ENCODE data around the gene BRMS1.
A peak's percentile ranks its signal among the peaks of the same experiment; 100 is the strongest.
"Not testable (repeated sequence)": the region's sequence is repeated elsewhere in the genome, so short reads cannot be mapped to it uniquely, and the experiment has no call there.

BRMS1 gene

DNA sequence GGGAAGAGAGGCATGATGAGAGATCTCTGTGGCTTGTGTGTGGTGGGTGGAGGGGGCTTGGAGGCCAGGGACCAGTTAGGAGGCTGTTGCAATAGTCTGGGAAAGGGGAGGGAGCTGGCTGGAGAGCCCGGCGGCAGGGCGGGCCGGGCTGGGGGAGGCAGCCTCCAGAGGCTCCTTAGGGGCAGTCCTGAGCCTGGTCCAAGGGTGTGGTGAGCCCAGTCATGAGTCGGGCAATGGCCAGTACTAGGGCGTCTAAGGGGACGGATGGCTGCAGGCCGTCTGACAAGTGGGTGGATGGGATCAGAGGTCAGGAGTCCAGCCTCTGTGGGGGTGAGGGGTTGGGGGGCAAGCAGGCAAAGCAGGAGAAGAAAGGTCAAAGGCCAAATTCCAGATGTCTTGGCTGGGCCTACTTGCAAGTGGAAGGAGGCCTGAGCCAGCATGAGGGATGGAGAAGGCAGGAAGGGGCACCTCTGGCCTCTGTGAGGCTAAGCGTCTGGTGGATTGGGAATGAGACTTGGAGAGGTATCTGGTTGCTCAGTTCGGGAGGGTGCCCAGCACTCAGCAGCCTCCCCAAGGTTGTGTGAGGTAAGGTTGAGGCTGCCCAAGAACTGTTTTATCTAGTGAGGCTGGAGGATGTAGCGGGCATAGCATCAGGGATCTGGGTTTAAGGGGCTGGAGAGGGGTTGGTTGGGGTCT is 22.0 kb downstream of the BRMS1 start:
- no peak for DNase-seq (ENCODE audit: low read depth in 2 of 2)

DNA sequence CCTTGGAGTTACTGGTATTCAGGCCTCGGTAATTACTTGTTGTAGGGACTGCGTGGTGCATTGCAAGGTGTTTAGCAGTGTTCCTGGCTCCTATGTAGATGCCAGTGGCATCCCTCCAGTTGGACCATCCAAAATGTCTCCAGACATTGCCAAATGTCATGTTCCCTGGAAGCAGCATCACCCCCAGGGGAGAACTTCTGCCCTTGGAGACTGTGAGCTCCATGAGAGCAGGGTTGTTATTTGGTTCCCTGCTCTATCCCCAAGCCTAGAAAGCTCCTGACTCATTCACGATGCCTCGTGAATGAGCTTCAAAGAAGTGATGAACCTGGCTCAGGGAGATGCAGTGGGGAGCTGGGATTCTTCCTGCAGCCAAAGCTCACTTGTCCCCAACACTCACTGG is 23.3 kb downstream of the BRMS1 start:
- no peak for DNase-seq (ENCODE audit: low read depth in 2 of 2)

DNA sequence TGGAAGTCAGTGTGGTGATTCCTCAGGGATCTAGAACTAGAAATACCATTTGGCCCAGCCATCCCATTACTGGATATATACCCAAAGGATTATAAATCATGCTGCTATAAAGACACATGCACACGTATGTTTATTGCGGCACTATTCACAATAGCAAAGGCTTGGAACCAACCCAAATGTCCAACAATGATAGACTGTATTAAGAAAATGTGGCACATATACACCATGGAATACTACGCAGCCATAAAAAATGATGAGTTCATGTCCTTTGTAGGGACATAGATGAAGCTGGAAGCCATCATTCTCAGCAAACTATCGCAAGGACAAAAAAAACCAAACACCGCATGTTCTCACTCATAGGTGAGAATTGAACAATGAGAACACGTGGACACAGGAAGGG is 24.2 kb downstream of the BRMS1 start:
- DNase-seq (ENCODE audit: low read depth in 2 of 2): not testable (repeated sequence)

DNA sequence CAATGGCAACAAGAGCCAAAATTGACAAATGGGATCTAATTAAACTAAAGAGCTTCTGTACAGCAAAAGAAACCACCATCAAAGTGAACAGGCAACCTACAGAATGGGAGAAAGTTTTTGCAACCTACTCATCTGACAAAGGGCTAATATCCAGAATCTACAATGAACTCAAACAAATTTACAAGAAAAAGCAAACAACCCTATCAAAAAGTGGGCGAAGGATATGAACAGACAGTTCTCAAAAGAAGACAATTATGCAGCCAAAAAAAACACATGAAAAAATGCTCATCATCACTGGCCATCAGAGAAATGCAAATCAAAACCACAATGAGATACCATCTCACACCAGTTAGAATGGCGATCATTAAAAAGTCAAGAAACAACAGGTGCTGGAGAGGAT is 24.6 kb downstream of the BRMS1 start:
- not testable (repeated sequence) for DNase-seq (ENCODE audit: low read depth in 2 of 2)

DNA sequence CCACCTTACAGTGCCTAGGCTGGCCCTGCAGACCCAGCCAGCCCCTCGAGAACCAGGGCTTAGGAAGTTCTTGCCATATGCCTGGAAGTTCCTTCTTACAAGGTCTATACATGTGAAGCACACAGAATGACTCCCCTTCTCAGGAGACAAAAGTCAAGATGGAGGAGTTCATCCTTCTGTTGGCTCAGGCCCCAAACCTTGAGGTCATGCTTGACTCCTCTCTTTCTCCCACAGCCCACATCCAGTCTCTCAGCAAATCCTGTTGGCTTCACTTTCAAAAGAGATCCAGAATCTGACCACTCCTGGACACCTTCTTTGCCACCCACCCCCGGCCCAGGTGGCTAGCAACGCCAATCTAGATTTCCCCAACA is 26.3 kb downstream of the BRMS1 start:
- no peak for DNase-seq (ENCODE audit: low read depth in 2 of 2)

DNA sequence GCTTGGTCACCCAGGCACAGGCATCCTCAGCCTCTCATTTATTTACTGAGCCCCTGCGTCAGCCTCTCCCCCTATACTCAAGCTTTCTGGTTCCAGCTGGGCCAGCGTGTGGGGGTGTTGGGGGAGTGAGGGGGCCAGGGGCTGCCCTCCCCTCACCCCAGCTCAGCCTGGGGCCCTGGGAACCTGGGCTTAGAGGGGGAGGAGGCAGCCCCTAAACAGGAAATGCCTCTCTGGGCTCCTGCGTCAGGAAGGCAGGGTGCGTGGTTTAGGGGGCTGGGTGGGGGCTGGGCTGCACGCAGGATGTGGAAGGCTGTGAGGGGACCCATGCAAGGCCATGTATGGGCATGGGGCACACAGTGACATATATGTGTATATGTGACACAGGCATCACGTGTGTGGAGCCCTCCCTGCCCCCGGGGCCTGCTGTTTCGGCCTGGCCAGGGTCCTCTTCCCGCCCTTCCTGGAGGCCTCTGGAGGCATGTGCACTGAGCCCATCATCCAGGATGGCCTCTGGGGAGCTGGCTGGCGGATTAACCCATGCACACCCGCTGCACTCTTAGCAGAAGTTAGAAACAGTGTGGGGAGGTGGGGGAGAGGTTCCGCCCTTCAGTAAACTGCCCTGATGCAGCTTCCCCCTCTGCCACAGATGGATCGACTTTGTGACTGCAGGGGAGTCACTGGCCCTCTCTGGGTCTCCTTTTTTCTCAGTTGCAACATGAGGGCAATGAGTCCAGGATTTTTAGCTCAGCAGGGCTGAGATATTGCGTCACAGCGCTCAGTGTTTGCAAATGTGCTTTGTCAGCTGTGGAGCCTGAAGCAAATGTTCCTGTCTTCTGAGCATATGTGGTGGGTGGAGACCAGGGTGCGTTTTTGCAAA is 26.9 kb downstream of the BRMS1 start:
- DNase-seq (ENCODE audit: low read depth in 2 of 2): peak in 1 of 2 donors; percentile 56

DNA sequence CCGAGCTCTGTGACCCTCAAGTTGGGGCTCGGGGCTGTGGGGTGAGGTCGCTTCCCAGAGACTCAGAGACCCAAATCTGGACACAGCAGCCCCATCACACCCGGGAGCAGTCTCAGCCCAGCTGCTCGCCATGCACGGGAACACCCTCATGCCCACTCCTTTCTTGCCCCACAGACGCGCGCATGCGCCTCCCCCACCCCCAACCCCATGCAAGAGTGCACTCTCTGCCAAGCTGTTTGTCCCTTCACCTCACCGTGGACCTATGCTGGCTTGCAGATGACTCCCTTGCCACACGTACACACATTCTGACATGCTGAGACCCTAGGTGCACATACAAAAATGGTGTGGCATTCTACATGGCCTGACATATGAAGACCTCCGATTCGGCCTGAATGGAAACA is 27.6 kb downstream of the BRMS1 start:
- peak in 1 of 2 donors; percentile 44 for DNase-seq (ENCODE audit: low read depth in 2 of 2)

DNA sequence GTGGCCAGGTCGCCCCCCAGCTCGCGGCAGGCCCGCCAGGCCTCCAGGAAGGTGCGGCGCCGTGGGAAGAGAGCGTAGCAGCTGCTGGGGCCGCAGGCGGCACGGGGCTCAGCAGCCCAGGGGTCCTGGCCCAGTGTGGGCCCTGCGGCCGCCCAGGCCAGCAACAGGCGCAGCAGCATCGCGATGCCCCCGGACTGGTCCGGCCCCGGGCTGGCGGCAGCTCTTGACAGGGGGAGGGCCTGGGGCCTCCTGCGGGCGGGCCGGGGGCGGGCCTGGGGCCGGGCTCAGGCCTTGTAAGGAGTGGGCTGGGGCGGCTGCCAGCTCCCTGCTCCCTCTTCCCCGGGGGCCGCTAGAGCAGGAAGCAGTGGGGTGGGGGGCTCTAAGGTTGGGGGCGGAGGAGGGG is 28.1 kb downstream of the BRMS1 start, which contains the start of gene CD248:
Gene CD248, minus strand, starts transcription at position 196 of the 403 bp plus-strand sequence. Its CDS starts 17 bp downstream, at position 179.
- no peak for DNase-seq (ENCODE audit: low read depth in 2 of 2)

DNA sequence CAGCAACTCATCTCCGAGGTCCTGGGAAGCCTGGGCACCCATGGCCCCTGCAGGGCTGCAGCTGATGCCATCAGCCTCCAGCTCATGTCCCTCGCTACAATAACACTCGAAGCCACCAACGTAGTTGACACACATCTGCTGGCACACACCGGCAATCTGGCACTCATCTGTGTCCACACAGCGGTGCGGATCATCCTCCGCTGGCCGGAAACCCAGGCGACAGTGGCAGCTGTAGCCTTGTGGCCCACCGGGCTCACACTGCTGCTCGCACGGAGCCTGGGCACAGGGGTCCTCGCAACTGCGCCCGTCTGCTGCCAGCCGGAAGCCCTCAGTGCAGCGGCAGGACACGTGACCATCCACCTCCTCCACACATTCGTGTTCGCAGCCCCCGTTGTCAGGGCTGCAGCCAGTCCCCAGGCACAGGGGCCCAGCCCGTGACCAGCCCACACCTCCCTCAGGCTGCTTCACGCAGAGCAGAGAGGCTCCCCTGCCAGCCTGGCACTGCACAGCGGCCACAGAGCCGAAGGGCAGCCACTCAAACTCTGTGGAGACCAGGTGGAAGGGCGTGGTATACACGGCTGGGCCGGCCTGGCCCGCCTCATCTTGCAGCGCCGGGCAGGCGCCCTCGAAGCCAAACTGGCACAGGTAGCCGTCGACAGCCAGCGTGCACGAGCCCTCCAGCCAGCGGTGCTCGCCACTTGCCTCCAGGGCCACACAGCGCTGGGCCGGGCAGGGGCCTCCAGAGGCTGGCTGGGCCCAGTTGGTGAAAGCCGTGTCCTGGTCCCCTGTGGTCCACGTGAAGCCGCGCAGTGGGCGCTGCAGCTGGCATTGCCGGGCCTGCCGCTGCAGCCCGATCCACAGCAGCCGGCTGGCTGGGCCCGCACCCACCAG is 28.7 kb downstream of the BRMS1 start:
- DNase-seq (ENCODE audit: low read depth in 2 of 2): no peak

DNA sequence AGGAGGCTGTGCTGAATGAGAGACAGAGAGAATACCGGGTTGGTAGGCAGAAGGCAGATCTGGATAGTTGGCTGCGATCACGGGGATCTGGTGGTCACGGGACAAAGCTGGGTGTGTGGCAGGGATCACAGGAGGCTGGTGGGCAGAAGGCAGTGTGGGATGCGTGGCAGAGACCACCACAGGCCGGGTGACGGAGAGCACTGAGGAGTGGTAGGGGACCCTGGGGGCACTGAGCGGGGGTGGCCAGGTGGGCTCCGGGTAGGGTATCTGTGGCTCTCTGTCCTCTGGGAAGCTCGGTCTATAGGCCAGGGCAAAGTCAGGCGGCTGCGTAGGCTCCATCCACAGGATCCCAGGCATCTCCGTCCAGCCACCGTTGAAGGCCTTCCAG is 29.4 kb downstream of the BRMS1 start:
- DNase-seq (ENCODE audit: low read depth in 2 of 2): no peak

DNA sequence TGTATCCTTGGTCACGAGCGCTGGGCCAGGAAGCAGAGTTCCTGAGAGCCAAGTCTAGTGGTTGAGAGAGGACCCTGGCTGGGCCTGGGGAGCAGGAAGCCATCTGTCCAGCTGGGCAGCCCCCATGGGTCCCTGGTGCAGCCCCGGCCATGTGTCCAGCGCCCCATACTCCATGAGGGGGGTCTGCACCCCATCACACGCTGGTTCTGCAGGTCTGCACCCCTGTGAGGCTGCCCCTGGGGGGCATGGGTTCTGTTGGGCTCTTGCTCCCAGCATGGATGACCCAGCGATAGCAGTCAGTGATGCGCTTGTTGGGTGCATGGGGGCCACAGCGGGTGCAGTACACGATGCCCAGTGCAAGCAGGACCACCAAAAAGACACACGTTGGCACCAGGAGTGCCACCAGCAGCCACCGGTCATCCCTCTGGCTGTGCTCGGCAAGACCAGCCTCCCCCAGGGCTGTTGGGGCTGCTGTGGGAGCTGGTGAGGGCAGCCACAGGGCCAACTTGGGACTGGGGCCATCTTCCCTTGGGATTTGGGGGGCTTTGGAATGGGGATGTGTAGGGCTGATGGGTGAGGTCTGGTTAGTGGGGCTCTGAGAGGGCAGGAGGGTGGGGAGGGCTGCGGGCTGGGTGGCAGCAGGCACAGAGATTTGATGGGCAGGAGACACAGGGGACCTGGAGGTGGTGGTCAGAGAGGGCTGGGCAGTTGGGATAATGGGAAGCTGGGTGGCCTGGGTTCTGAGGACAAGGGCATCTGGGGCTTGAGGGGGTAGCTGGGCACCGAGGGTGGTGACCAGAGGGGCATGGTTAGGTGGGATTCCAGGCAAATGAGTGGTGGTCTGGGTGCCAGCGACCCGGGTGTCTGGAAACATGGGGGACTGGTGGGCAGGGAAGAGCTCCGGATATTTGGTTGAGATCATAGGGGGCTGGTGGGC is 30.1 kb downstream of the BRMS1 start:
- no peak for DNase-seq (ENCODE audit: low read depth in 2 of 2)

DNA sequence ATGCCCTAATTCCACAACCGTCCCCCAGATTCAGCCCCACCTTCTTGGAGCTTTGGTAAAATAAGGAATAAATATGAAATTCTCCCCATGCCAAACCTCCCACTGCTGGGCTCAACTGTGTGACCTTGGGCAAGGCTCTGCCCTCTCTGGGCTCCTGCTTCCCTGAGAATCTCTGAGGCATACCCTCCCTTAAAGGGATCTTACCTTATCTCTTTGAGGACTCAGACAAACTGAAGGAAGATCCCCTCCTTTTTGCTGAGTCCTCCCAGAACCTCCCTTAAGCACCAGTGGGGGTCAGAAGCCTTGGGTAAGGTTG is 30.8 kb downstream of the BRMS1 start:
- DNase-seq (ENCODE audit: low read depth in 2 of 2): no peak

DNA sequence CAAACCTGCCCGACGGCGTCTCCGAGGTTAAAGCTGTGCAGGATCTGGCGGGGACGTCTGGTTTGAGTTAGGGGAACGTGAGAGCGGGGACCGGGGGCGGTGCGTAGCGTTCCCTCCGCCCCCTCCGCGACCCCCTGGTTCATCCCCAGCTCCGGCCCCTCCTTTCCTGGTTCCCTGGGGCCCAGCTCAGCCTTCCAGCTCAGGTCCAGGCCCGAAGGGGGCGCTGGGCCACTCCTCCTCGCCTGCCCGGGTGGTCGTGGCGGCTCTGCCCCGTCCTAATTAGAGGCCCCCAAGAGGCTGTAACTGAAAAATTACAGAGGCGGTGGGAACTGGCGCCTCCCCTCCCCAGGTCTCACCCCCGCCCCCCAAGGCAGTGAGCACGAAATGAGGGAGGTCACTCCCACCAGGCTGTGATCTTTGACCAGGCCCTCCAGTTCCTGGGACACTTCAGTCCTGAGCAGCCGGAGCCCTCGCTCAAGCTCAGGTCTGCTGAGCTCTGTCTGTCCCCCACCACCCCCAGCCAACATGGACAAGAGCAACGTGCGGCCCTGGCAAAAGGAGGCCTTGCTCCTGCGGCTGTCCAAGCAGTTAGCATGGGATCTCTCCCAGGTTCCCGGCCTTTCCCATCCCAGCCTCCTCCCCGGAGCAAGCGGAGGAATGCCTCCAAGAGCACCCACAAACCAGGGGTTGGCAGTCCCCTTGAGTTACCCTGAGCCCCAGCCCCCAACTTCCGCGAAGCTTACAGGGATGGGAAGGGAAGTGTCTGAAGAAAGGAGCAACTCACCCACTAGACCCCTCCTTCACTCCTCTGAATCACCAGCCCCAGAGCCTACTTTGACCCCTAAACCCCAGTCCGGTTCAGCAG is 31.4 kb downstream of the BRMS1 start:
- no peak for DNase-seq (ENCODE audit: low read depth in 2 of 2)

DNA sequence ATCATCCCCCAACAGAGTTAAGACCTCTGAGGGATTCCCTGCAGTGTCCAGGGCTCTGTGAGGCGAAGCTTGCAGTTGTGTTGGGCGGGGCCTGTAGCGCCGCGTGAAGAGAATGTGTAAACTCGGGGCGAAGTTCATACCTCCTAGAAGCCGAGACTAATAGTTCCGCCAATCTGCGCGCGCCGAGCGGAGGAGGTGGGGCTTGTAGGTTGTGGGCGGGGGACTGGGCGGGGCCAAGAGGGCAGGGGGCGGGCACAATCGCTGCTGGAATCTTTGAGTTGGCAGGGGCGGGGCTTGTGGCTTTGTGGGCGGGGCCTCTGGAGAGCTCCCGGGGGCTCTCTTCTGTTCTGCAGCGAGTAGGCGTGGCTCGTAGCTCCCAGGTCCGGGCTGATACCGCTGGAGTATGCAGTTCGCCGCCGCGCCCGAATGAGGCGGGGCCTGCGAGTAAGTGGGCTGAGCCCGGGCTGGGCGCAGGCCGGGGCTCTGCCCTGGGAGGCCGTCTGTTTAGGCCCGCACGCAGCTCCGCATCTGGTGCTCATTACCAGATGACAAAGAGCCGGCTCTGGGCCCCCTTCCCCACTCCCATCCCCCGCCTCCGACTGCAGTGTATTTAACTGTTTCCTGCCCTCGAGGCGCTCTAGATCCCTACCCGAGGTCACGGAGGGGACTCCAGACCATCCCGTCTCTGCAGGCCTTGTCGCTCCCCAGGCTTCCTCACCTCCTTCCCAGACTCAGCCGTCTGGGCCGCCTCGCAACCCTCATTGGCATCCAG is 32.2 kb downstream of the BRMS1 start:
- DNase-seq (ENCODE audit: low read depth in 2 of 2): peak; percentile 90 to 95

DNA sequence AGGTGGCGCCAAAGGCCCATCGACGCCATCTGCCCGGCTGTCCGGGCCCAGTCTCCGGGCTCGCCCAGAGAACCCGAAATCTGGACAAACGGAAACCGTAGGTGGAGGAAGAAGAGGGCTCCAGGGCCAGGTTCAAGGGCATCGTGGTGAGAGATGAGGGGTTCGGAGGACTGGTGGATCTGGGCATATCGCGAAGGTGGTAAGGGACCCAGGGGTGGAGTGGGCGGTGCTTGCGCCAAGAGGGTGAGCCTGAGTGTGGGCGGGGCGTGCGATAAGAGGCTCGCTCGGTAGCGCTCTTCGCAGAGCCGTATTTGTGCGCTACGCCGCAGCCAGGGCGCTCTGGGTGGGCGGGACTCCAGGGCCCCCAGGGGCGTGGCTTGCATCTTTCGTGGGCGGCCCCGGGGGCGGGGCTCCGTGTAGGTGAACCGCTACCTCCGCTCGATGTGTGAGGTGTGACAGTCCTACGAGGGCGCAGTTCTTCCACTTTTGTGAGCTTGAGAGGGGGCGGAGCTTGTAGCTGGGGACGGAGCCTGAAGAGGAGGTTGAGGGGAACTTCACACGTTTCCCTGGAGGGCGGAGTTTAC is 32.8 kb downstream of the BRMS1 start:
- peak; percentile 94 to 96 for DNase-seq (ENCODE audit: low read depth in 2 of 2)

DNA sequence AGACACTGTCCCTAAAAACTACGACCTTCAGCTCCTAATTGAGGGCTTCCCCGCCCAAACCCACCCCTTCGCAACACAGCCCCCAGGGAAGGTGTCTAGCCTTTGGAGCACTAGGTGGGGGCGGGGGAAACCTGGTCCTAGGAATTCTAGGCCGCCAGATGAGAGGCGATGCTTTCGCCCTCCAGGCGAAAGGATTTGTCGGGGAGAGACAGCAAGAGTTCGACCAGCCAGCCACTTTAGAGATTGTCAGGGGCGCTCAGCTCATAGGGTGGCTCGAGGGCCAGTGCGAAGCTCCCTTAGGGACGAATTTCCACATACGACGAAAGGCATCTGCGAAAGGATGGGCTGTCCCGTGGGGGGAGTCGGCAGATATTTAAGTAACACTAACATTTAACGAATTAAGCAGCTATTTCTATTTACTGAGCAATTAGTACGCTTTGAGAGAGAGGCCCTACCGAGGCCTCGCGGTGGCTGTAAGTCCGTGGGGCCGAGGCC is 33.4 kb downstream of the BRMS1 start:
- no peak for DNase-seq (ENCODE audit: low read depth in 2 of 2)

DNA sequence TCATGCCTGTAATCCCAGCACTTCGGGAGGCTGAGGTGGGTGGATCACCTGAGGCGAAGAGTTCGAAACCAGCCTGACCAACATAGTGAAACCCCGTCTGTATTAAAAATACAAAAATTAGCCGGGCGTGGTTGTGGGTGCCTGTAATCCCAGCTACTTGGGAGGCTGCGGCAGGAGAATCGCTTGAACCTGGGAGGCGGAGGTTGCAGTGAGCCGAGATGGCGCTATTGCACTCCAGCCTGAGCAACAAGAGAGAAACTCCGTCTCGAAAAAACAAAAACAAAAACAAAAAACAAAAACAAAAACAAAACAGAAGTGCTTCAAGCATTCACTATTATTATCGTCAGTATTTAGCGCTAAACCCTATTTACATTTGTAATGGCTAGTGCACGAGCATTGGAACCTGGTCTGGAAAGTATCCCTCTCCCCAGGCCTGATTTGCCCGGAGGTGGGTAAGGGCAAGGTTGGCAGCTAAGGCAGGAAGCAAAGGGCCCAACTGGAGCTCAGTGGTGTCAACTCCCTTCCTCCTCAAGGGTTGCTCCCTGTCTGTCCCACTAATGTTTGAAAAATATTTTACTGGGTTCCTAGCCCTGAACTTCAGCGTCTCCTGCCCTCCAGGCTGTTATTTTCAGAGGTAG is 34.0 kb downstream of the BRMS1 start:
- not testable (repeated sequence) for DNase-seq (ENCODE audit: low read depth in 2 of 2)

DNA sequence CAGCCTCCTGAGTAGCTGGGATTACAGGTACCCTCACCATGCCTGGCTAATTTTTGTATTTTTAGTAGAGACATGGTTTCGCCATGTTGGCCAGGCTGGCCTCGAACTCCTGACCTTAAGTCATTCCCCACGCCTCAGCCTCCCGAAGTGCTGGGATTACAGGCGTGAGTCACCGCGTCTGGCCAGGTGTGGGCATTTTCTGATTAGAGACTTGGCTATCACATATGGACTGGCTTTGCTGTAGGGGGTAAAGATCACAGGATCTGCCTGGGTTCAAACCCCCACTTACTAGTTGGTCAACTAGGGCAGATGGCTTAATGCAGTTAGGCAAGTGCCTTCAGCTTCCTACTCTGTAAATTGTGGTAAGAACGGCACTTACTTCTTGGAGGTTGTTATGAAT is 34.6 kb downstream of the BRMS1 start:
- no peak for DNase-seq (ENCODE audit: low read depth in 2 of 2)
